ENCODE measurements around the gene DDX17. TPM values are rescaled to one million over a fixed set of nuclear protein-coding genes. Genes with fewer than 3 reads are reported as not detected.
A peak's percentile ranks its signal among the peaks of the same experiment; 100 is the strongest.

The DDX17 gene
- total RNA-seq, 1 experiment from 2014 or later: 399 TPM

DNA sequence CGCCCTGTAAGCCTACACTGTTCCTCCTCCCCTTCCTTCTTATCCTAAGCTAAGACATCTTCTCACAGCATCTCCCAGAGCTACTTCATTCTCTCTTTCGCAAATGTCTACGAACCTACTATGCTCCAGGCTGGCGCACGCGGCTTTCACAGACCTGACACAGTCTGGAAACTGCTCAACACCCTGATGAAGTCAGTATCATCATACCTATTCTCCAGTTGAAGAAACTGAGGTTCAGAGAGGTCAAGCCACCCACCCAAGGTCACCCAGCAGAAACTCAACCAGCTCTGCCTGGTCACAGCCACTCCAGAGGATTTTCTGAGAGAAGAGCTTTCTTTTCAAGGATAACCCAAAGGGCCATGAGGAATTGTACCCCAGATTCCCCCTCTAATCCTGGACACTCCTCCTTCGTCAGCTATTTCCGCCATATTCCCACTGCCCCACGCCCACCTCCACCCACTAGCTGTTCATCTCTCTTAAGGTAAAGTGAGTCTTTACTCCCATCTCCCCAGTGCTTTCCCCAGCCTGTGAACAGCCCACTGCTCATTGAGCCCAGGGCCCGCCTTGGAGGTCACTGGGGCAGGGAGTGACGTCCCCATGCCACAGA lies 52.9 kb downstream of the DDX17 start:
- H3K4me1 Mint-ChIP-seq: peaks cover 29% of the 10 kb centered on the region
- H3K27ac Mint-ChIP-seq: no peak overlapping the region
- H3K9me3 Mint-ChIP-seq: no peaks in the 10 kb centered on the region
- DNase-seq (ENCODE audit: low spot score) (no peak), ATAC-seq (no peak)
- CTCF ChIA-PET: interaction anchor here (1.2 to 1.6 kb wide), 2 partner anchors 17 to 40 kb away, joined by 5 to 7 read pairs; no protein-coding TSS in a partner anchor
- H3K4me3 Mint-ChIP-seq: peak overlapping the region; percentile 42; the same call in 1 of the 2 replicates
- H3K36me3 Mint-ChIP-seq: no peaks in the 10 kb centered on the region
- POLR2A ChIA-PET: interaction anchor here (0.5 to 1.2 kb wide), 2 partner anchors 10 to 101 kb away, joined by 4 read pairs; no protein-coding TSS in a partner anchor
- TF ChIP-seq HMGA2 (CRISPR knock-in tag; IDR thresholded peaks at IDR 0.05): no peak
- no peak for TF ChIP-seq FOXP1 (CRISPR knock-in tag; IDR thresholded peaks at IDR 0.05; ENCODE audit: borderline replicate concordance)
- no peak for TF ChIP-seq MYBL2 (CRISPR knock-in tag; IDR thresholded peaks at IDR 0.05)
- TF ChIP-seq IRF2 (CRISPR knock-in tag; IDR thresholded peaks at IDR 0.05; ENCODE audit: borderline replicate concordance, low read depth): no peak
- TF ChIP-seq, protein P1, sequence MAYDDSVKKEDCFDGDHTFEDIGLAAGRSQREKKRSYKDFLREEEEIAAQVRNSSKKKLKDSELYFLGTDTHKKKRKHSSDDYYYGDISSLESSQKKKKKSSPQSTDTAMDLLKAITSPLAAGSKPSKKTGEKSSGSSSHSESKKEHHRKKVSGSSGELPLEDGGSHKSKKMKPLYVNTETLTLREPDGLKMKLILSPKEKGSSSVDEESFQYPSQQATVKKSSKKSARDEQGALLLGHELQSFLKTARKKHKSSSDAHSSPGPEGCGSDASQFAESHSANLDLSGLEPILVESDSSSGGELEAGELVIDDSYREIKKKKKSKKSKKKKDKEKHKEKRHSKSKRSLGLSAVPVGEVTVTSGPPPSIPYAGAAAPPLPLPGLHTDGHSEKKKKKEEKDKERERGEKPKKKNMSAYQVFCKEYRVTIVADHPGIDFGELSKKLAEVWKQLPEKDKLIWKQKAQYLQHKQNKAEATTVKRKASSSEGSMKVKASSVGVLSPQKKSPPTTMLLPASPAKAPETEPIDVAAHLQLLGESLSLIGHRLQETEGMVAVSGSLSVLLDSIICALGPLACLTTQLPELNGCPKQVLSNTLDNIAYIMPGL (CRISPR knock-in tag; IDR thresholded peaks at IDR 0.05): no peak
- no peak for TF ChIP-seq ZBTB21 (CRISPR knock-in tag; IDR thresholded peaks at IDR 0.05; ENCODE audit: borderline replicate concordance)
- TF ChIP-seq ZNF317 (CRISPR knock-in tag; IDR thresholded peaks at IDR 0.05; ENCODE audit: borderline replicate concordance, low read depth): no peak
- TF ChIP-seq, protein P2, sequence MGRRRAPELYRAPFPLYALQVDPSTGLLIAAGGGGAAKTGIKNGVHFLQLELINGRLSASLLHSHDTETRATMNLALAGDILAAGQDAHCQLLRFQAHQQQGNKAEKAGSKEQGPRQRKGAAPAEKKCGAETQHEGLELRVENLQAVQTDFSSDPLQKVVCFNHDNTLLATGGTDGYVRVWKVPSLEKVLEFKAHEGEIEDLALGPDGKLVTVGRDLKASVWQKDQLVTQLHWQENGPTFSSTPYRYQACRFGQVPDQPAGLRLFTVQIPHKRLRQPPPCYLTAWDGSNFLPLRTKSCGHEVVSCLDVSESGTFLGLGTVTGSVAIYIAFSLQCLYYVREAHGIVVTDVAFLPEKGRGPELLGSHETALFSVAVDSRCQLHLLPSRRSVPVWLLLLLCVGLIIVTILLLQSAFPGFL (CRISPR knock-in tag; IDR thresholded peaks at IDR 0.05; ENCODE audit: borderline replicate concordance): no peak
- TF ChIP-seq, protein P3, sequence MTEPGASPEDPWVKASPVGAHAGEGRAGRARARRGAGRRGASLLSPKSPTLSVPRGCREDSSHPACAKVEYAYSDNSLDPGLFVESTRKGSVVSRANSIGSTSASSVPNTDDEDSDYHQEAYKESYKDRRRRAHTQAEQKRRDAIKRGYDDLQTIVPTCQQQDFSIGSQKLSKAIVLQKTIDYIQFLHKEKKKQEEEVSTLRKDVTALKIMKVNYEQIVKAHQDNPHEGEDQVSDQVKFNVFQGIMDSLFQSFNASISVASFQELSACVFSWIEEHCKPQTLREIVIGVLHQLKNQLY (CRISPR knock-in tag; IDR thresholded peaks at IDR 0.05): no peak
- TF ChIP-seq, protein P4, sequence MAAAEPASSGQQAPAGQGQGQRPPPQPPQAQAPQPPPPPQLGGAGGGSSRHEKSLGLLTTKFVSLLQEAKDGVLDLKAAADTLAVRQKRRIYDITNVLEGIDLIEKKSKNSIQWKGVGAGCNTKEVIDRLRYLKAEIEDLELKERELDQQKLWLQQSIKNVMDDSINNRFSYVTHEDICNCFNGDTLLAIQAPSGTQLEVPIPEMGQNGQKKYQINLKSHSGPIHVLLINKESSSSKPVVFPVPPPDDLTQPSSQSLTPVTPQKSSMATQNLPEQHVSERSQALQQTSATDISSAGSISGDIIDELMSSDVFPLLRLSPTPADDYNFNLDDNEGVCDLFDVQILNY (CRISPR knock-in tag; IDR thresholded peaks at IDR 0.05): no peak
- TF ChIP-seq, protein P5, sequence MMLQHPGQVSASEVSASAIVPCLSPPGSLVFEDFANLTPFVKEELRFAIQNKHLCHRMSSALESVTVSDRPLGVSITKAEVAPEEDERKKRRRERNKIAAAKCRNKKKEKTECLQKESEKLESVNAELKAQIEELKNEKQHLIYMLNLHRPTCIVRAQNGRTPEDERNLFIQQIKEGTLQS (CRISPR knock-in tag; conservative IDR thresholded peaks at IDR 0.05): no peak
- no peak for TF ChIP-seq CREB1 (CRISPR knock-in tag; IDR thresholded peaks at IDR 0.05)
- TF ChIP-seq, protein P6, sequence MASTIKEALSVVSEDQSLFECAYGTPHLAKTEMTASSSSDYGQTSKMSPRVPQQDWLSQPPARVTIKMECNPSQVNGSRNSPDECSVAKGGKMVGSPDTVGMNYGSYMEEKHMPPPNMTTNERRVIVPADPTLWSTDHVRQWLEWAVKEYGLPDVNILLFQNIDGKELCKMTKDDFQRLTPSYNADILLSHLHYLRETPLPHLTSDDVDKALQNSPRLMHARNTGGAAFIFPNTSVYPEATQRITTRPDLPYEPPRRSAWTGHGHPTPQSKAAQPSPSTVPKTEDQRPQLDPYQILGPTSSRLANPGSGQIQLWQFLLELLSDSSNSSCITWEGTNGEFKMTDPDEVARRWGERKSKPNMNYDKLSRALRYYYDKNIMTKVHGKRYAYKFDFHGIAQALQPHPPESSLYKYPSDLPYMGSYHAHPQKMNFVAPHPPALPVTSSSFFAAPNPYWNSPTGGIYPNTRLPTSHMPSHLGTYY (CRISPR knock-in tag; IDR thresholded peaks at IDR 0.05): no peak
- TF ChIP-seq, protein P7, sequence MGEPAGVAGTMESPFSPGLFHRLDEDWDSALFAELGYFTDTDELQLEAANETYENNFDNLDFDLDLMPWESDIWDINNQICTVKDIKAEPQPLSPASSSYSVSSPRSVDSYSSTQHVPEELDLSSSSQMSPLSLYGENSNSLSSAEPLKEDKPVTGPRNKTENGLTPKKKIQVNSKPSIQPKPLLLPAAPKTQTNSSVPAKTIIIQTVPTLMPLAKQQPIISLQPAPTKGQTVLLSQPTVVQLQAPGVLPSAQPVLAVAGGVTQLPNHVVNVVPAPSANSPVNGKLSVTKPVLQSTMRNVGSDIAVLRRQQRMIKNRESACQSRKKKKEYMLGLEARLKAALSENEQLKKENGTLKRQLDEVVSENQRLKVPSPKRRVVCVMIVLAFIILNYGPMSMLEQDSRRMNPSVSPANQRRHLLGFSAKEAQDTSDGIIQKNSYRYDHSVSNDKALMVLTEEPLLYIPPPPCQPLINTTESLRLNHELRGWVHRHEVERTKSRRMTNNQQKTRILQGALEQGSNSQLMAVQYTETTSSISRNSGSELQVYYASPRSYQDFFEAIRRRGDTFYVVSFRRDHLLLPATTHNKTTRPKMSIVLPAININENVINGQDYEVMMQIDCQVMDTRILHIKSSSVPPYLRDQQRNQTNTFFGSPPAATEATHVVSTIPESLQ (CRISPR knock-in tag; IDR thresholded peaks at IDR 0.05): no peak
- TF ChIP-seq, protein P8, sequence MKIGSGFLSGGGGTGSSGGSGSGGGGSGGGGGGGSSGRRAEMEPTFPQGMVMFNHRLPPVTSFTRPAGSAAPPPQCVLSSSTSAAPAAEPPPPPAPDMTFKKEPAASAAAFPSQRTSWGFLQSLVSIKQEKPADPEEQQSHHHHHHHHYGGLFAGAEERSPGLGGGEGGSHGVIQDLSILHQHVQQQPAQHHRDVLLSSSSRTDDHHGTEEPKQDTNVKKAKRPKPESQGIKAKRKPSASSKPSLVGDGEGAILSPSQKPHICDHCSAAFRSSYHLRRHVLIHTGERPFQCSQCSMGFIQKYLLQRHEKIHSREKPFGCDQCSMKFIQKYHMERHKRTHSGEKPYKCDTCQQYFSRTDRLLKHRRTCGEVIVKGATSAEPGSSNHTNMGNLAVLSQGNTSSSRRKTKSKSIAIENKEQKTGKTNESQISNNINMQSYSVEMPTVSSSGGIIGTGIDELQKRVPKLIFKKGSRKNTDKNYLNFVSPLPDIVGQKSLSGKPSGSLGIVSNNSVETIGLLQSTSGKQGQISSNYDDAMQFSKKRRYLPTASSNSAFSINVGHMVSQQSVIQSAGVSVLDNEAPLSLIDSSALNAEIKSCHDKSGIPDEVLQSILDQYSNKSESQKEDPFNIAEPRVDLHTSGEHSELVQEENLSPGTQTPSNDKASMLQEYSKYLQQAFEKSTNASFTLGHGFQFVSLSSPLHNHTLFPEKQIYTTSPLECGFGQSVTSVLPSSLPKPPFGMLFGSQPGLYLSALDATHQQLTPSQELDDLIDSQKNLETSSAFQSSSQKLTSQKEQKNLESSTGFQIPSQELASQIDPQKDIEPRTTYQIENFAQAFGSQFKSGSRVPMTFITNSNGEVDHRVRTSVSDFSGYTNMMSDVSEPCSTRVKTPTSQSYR (CRISPR knock-in tag; IDR thresholded peaks at IDR 0.05): no peak
- no peak for TF ChIP-seq ETV6 (CRISPR knock-in tag; IDR thresholded peaks at IDR 0.05)
- peaks cover 61% of the 10 kb centered on the region for H3K27me3 Mint-ChIP-seq (ENCODE audit: low read depth)

All from WTC11 (cell line).